Activated T-cell treated with anti-CD3 and anti-CD28 coated beads for 48 hours (primary cell): Measurements from ENCODE around the gene CDSN.
"Not testable (repeated sequence)": the region's sequence is repeated elsewhere in the genome, so short reads cannot be mapped to it uniquely, and the experiment has no call there.

Source experiments
- DNase-seq: peaks from one replicate; pipeline ENCODE4 v3.0.0-alpha.2; 2020; ENCODE audit warnings: low read depth

CDSN gene

GRCh38 chr6:31087494-31088089 lies 32.7 kb downstream of the CDSN start:
- peak; percentile 81 for DNase-seq

DNA sequence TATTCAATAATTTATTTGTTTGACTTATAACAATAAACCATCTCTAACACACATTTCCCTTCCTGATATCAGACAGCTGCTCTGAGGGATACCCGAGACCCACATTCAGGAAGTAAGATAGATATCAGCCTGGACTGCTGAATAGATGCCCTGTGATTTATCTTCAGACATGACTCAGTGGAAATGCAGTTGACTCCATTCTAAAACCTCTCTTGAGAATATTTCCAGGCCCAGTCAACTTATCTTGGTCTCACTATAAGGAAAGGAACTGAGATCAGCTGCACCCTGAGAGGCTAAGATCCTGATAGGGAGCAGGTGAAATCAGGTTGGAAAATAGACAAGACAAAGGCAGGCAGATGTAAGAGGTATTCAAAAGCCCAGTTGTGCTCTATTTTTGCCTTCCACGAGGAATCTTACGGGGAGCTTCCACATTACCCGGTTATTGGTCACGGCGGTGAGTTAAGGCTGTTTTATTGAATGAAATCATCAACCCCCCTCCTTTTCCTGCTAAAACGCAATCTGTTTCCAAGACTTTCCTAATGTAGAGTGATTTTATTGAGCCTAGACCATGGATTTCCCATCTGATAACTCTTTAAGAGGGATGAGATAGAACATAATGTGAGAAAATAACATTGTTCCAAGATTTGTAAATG lies 33.3 kb downstream of the CDSN start:
- no peak for DNase-seq

DNA sequence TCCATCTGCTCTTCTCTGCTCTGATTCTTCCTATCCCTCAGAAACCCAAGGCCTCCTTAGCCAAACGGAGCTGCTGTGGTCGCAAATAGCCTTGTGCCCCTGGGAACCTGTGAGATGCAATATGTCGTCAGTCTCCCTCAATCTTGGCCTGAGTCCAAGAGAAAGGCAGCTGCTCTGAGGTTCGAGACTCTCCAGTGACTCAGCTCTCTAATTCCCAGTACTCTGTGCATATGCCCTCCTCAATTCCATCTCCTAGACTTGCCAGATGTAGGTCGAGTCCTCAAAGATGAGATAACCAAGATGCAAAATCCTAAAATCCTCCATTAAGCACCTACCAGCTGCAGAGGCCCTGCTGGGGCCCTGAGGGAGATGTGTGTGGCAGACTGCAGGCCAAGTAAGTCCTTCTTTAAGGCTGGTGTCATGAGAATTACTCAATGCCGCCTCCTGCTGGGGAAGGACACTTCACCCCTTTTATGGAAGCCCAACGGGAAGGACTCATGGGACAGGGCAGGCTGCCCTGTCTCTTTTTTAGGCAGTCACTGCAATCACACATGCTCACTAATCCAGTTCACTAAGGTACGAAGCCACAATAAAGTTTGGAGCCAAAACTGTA lies 36.4 kb downstream of the CDSN start:
- peak; percentile 35 for DNase-seq

- DNase-seq = no peak
Measured at GRCh38 chr6:31081872-31082271, 38.4 kb downstream of the CDSN start.

DNA sequence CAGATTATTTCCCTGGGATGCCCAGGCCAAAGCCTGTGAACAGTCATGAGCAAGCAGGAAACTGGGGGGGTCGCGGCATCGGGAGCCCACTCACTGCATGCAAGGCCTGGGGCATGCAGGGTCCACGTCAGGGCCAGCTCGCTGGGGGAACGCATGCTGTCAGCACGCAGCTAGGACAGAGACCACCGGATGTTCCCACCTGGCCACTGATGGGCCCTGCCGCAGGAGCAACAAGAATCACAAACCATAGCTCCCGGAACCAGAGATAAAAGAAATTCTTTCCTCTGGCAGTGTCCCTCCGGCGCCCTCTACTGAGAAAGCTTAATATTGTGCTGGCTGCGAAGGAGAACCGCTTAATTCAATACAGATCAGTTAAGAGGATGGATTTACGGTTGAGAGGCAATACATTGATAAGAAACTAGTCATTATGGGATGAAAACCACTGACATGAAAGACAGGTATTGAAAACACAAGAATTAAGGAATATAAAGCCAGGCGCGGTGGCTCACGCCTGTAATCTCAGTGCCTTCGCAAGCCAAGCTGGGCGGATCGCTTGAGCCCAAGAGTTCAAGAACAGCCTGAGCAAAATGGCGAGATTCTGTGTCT lies 40.5 kb downstream of the CDSN start:
- DNase-seq = peak; percentile 54

DNA sequence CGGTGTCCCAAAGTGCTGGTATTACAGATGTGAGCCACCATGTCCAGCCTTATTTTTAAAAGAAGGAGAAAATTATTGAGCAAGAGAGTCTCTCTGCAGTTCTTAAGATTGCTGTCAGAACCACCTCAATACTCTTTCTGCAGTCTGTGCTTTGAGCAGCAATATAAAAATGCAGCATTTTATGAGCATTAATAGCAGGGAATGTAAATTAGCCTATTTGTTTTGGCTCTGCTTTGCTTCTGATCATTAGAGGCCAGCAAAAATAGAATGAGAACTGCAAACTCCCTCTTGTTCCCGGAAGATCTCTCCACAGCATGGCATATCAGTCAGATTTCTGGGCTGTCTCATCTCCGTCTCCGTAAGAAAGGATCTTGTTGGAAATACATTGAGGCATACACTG lies 43.6 kb downstream of the CDSN start:
- DNase-seq = no peak

DNA sequence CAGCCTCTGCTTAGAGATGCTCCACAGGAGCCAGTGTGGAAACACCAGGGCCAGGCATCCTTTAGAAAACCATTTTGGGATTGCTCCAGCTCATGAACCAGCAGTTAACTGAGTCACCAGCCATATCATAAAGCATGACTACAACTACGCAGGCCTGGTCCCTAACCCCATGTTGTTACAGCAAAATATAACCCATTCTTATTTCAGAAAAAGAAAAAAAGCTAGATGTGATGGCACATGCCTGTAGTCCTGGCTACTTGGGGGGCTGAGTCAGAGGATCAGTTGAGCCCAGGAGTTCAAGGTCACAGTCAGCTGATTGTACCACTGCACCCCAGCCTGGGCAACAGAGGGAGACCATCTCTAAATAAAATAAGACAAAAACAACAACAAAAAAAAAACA lies 44.7 kb downstream of the CDSN start:
- DNase-seq = no peak

DNA sequence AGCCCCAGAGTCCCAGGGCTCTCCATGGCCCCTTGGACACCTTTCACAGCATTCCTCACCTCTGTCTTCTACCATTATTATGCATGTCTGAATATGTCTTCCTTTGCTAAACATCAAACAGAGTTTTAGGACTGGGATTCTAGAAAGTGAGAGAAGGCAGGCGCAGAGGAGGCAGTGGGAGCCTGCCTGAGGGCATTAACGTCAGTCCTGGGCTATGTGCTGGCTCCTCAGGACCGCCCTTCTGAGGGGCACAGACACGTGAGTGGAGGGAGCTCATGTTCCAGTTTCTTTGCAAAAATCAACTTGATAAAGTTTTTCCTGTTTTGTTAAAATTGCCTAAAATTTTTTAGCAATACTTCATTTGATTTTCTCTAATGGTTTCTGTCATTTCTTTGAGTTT lies 45.8 kb downstream of the CDSN start:
- DNase-seq = no peak

DNA sequence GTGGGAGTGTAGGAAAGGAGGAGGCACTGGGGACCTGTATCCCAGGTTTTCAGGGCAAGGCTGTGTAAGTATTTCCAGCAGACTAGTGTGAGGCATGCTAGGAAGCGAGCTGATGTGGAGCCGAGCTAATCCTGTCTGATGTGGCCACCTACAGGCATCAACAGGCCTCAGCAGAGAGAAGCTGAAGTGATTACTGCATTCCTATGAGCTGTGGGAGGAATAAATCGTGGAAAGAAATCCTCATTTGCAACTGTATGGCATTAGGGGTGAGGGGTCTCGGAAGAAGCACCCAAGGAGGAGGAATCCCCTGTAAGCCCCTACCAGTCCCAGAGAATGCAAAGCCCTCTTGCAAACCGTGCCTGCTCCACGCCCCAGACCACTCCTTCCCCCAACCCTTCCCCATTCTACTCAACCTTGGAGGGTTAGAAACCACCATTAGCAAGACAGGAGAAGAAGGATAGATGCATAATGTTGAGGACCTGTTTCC lies 49.5 kb downstream of the CDSN start:
- DNase-seq = no peak

DNA sequence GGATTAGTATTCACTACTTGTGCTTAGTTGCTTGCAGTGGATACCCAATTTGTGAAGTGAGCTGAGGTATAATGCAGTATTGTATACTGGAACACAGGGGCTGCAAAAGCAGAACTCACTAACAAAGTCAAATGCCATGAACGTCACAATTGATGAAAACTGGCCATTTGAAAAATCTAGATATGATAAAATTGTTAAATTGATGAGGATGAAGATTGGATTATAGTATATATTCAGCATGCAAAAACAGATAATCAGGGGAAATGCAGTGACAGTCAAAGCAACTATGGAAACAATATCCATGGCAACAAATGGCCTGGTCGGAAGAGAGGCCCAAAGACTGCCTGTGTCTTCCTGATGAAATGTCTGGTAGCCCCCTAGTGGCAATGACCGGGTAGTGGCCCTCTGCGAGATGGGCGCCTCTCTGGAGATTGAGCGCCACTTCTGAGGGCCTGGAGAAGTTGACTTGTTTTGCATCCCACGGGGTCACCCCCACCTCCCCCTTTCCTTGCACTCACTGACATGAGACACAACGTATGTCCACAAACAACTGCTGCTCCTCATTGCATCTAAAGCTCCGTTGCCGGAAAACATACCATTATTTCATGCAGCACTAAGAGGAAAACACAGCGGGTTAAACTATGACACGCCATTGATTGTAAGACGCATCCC lies 51.4 kb downstream of the CDSN start:
- peak; percentile 58 for DNase-seq

- DNase-seq = not testable (repeated sequence)
Measured at GRCh38 chr6:31067891-31068668, 52.2 kb downstream of the CDSN start.

DNA sequence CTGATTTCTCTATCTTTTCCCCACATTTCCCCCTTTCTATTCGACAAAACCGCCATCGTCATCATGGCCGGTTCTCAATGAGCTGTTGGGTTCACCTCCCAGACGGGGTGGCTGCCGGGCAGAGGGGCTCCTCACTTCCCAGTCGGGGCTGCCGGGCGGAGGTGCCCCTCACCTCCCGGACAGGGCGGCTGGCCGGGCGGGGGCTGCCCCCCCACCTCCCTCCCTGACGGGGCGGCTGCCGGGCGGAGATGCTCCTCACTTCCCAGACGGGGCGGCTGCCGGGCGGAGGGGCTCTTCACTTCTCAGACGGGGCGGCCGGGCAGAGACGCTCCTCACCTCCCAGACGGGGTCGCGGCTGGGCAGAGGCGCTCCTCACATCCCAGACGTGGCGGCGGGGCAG lies 53.2 kb downstream of the CDSN start:
- not testable (repeated sequence) for DNase-seq

DNA sequence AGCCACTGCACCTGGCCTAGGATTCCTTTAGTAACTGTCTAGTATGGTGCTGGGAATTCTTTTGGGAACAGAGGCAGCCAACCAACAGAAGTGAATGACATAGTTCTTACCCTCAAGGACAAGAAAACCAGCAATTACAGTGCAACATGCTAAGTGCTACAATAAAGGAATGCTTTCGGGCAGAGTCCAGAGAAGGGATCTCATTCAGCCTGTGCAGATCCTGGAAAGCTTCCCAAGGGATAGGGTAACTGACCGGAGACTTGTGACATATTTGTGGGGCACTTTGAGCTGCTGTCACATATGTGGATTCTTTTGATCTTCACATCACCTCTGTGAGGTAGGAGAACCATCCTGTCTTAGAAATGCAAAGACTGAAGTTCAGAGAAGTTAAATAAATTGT lies 54.7 kb downstream of the CDSN start:
- no peak for DNase-seq
